HG02571 (cell line): ENCODE results near the gene GLIS1.

ENCODE experiments used
- ATAC-seq: cut with Tn5 transposase; IDR thresholded peaks from one replicate; pipeline ENCODE4 v1.9.1; 2021; ENCODE audit warnings: mild to moderate bottlenecking, moderate library complexity; ENCODE audit not compliant: unreplicated experiment

Gene GLIS1

DNA sequence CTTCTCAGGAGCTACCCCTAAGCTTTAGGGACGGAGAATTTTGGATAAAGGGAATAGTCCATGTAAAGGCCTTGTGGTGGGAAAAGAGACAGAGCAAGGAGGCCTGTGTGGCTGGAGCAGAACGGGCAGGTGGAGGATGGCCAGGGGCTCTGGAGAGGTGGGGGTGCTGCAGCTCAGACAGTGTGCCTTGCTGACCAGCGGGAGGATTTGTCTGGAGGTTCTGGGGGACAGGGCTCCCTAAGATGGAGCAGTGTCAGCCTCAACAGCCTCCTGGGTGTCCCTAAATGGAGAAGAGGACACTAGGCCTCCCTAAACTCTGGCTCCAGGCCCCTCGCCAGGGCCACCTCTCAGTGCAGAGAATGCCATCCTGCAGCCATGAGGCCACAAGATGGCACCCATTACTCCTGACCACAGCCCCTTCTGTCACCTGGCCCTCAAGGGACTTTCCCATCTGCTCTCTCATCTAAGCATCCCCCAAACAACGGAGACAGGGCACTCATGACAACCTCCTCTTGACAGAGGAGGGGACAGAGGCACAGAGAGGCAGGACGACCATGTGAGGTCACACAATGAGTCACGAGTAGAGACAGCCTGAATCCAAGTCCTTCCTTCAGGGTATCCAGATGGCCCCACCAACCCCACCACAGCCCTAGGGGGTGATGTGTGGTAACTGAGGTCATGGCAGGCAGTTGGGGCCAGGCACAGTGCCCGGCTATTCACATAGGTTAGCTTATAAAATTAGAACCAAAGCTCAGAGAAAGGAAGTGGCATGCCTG lies 185.0 kb downstream of the GLIS1 start:
- no peak for ATAC-seq

DNA sequence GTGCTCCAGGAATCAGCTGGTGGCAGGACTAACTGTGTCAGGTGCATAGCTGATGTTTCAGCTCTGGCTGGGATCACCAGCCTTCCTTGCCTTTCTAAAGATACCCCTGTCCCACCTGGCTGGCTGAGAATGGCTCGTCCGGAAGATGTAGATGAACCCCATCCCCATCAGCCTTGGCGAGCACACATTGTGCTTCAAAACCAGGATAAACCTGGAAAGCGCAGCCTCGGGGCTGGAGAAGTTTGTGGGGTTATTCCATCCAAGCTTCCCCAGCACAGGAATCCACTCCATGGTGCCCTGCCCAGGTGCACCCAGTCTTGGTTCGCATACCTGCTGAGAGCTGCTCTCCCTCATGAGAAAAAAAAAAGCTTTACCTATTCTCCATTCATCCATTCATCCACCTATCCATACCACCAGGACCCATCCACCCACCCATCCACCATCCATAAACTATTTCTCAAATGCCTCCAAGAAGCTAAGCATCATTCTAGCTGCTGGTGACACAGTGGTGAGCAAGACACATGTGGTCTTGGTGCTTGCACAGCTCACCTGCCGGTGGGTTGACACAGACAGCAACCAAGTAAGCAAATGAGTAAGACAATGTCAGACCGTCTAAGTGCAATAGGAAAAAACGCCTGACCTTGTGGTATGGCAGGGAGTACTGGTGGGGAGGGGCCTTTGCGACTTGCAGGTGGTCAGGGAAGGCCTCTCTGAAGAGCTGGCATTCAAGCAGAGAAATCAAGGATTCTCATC lies 185.8 kb downstream of the GLIS1 start:
- ATAC-seq: no peak

GRCh38 chr1:53552146-53552861 lies 186.7 kb downstream of the GLIS1 start:
- no peak for ATAC-seq

- ATAC-seq: no peak
Observed at GRCh38 chr1:53551428-53551995, 187.5 kb downstream of the GLIS1 start.

- no peak for ATAC-seq
Observed at GRCh38 chr1:53550201-53550741, 188.7 kb downstream of the GLIS1 start.

DNA sequence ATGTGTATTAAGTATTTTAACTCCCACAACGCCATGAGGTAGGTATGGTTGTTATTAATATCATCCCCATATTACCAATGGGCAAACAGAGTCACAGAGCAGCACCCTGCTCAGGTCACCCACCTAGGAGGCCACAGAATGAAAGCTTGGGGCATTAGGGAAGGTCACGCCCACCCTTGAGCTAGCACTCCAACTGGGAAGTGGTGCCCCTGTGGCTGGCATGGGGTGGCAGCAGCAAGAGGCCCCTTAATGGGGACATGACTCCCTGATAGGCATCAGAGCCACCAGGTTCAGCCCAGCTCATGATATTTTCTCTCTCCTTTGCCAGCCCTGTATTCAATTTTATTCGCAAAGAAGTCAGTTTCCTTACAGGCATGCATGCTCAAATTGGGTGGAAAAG lies 189.2 kb downstream of the GLIS1 start:
- no peak for ATAC-seq

DNA sequence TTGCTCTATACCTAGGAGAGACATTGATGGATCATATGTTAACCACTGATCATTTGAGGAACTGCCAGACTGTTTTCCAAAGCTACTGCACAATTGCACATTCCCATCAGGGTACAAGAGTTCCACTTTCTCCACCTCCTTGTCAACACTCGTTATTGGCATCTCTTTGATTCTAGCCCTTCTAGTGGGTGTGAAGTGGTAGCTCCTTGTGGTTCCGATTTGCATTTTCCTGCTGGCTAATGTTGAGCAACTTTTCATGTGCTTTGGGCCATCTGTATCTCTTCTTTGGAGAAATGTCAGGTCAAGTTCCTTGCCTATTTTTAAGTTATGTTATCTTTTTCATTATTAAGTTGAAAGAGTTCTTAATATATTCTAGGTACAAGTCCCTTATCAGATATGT lies 189.7 kb downstream of the GLIS1 start:
- no peak for ATAC-seq

DNA sequence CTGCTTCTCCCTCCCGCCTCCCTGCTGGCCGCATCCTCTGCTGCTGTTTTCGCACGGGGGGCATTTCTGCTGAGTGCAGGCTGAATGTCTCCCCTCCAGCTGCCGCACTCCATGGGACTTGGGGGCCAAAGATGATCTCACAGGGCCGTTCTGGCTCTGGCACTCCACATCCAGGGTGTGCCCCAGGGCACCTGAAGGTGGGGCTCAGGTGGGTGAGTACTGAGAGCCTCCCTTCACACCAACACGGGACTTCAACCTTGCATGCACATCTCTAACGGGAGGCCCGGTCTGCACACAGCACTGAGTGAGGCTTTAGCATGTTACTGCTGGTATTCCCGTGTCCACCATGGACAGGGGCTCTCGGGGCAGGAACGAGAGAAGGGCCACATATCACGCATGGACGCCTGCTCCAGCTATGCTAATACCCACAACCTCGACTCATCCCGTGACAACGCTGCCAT lies 190.9 kb downstream of the GLIS1 start:
- no peak for ATAC-seq

- ATAC-seq: no peak
Observed at GRCh38 chr1:53547231-53547790, 191.7 kb downstream of the GLIS1 start.

- ATAC-seq: no peak
Observed at GRCh38 chr1:53546409-53547155, 192.4 kb downstream of the GLIS1 start.

DNA sequence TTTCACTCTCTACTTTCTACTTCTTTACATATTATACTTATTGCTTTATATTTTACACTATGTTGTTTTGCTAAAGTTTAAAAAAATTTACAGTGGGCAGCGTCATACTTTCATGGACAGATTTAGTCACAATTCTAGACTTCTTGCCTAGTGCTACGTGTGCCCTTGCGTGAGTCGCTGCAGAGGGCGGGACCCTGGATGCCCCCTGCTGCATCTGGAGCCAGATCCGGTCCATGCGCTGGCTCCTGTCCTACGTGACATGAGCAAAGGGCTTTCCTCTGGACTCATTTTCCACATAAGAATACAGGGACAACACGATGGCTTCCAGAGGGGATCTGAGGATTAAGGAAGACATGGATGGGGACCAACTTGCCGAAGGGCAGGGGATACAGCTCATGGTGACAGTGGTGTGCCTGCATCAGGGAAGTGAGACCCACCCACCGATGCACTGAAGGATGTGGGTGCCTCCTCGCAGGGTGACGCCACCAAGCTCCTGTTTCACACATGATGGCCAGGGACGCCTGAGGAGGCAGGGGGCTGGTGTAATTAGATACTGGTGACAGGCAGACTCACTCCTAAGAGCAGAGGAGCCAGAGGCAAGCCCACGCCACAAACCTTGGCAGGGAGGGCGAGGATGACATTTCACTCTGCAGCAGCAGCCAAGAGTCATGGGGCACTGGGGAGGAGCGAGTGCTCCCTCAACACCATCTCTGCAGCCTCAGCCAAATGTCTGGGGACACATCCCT lies 193.1 kb downstream of the GLIS1 start:
- ATAC-seq: no peak

- ATAC-seq: no peak
Observed at GRCh38 chr1:53544728-53545515, 194.0 kb downstream of the GLIS1 start.

GRCh38 chr1:53543778-53544695 lies 194.9 kb downstream of the GLIS1 start:
- no peak for ATAC-seq

DNA sequence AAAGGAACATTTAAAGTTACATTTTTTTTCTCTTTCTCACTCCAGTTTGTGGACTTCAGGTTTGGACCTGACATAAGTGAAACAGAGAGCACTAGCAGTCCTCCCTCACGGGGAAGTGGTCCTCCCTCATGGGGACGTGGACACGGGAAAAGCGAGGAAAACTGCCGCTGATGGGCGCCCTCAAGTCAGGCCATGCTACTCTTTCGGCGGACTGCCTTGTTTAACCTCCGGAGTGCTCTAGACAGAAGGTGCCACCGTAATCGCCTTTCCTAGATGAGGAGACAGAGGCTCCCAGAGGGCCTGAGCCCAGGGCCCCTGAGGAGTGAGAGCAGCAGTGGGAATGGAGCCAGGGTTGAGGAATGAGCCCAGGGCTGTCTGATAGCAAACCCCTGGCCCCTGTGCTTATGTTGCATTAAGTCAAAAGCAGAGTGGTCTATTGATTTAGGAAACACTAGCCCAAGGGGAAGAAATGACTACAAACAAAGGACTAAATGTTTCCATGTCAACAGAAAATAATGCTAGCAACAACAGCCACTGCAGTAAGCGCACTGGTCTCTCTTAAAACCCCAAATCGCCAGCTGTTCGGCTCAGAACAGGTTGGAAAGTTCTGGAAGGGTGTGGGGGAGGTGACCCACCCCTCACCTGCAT lies 195.7 kb downstream of the GLIS1 start:
- ATAC-seq: no peak

DNA sequence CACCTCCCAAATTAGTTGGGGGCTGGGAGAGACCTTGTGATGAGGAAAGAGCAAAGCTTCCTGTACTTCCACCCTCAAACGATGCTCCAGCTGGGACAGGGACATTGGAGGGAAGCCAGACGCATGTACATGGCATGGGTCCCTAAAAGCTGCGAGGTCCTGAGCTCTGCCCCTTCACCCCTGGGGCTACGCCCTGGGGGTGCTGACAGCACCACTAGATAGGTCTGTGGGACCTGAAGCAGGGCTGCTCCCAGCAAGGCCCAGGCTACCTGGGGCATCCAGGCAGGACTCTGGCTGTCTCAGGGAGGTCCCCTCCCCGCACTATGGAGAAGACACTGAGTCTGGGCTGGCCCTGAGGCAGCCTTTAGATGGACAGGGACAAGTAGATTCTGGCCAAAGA lies 196.4 kb downstream of the GLIS1 start:
- no peak for ATAC-seq

GRCh38 chr1:53541761-53542550 lies 197.0 kb downstream of the GLIS1 start:
- ATAC-seq: no peak
